RKO (cell line): ENCODE data around the gene GALNT17.

Experiments
- DNase-seq: peaks from one replicate; pipeline ENCODE4 v3.0.0-alpha.2; 2016; ENCODE audit warnings: low spot score

GALNT17 gene

GRCh38 chr7:71393661-71394060 lies 261.7 kb downstream of the GALNT17 start:
- no peak for DNase-seq

GRCh38 chr7:71402684-71403083 lies 270.7 kb downstream of the GALNT17 start:
- DNase-seq = no peak

GRCh38 chr7:71403202-71403946 lies 271.4 kb downstream of the GALNT17 start:
- DNase-seq = no peak

- no peak for DNase-seq
Observed at GRCh38 chr7:71404726-71405345, 272.9 kb downstream of the GALNT17 start.

- DNase-seq = no peak
Observed at GRCh38 chr7:71408271-71408670, 276.3 kb downstream of the GALNT17 start.

- DNase-seq = no peak
Observed at GRCh38 chr7:71409550-71410157, 277.7 kb downstream of the GALNT17 start.

GRCh38 chr7:71411475-71411874 lies 279.5 kb downstream of the GALNT17 start:
- no peak for DNase-seq

GRCh38 chr7:71414490-71414889 lies 282.5 kb downstream of the GALNT17 start:
- no peak for DNase-seq

- DNase-seq = no peak
Observed at GRCh38 chr7:71419546-71420337, 287.8 kb downstream of the GALNT17 start.

GRCh38 chr7:71422104-71422503 lies 290.2 kb downstream of the GALNT17 start:
- no peak for DNase-seq

GRCh38 chr7:71424166-71425035 lies 292.5 kb downstream of the GALNT17 start:
- DNase-seq = no peak

GRCh38 chr7:71429083-71429482 lies 297.1 kb downstream of the GALNT17 start:
- no peak for DNase-seq

- DNase-seq = no peak
Observed at GRCh38 chr7:71430246-71430645, 298.3 kb downstream of the GALNT17 start.

GRCh38 chr7:71439321-71439720 lies 307.4 kb downstream of the GALNT17 start:
- no peak for DNase-seq

GRCh38 chr7:71442492-71443190 lies 310.7 kb downstream of the GALNT17 start:
- no peak for DNase-seq

- DNase-seq = no peak
Observed at GRCh38 chr7:71443191-71443530, 311.2 kb downstream of the GALNT17 start.

GRCh38 chr7:71444130-71444529 lies 312.2 kb downstream of the GALNT17 start:
- no peak for DNase-seq

GRCh38 chr7:71453630-71454029 lies 321.7 kb downstream of the GALNT17 start:
- no peak for DNase-seq

- DNase-seq = no peak
Observed at GRCh38 chr7:71454981-71455380, 323.0 kb downstream of the GALNT17 start.

- DNase-seq = no peak
Observed at GRCh38 chr7:71457021-71457420, 325.1 kb downstream of the GALNT17 start.
